ENCODE data around the gene CAMK2A. TPM values are rescaled to one million over a fixed set of nuclear protein-coding genes. Genes with fewer than 3 reads are reported as not detected.

Gene CAMK2A
- total RNA-seq, 1 donor from 2014 or later: 1.5 TPM

- Histone ChIP-seq H3K9me3 (no peaks in the 10 kb centered on the region), H3K36me3 (no peaks in the 10 kb centered on the region), H3K27me3 (no peaks in the 10 kb centered on the region), H3K27ac (no peak overlapping the region), H3K4me1 (no peaks in the 10 kb centered on the region), H3K4me3 (no peak overlapping the region)
- intact Hi-C loops (cut with DNase I): loop anchor here (5.0 kb wide), 1 partner anchor 50 kb away; the partner anchor contains the start of gene CDX1
- TF ChIP-seq CTCF (IDR thresholded peaks at IDR 0.05): no peak
- no peak for DNase-seq
- ATAC-seq: no peak
These were observed 72.5 kb downstream of the CAMK2A start for GRCh38 chr5:150217038-150217437.

- H3K27me3 ChIP-seq: no peaks in the 10 kb centered on the region
- no peaks in the 10 kb centered on the region for H3K9me3 ChIP-seq
- no peak for DNase-seq
- H3K36me3 ChIP-seq: no peaks in the 10 kb centered on the region
- H3K4me3 ChIP-seq: no peak overlapping the region
- intact Hi-C loops (cut with DNase I): loop anchor here (5.0 kb wide), 1 partner anchor 49 kb away; the partner anchor contains the start of gene CDX1
- H3K4me1 ChIP-seq: no peaks in the 10 kb centered on the region
- ATAC-seq: no peak
- no peak overlapping the region for H3K27ac ChIP-seq
- no peak for TF ChIP-seq CTCF (IDR thresholded peaks at IDR 0.05)
These were observed 73.3 kb downstream of the CAMK2A start for GRCh38 chr5:150215979-150216944.

- intact Hi-C loops (cut with DNase I): no loop called here
- H3K4me3 ChIP-seq: no peak overlapping the region
- no peak overlapping the region for H3K27ac ChIP-seq
- no peaks in the 10 kb centered on the region for H3K9me3 ChIP-seq
- DNase-seq (no peak), ATAC-seq (no peak)
- H3K4me1 ChIP-seq: peaks cover 3% of the 10 kb centered on the region
- H3K27me3 ChIP-seq: no peaks in the 10 kb centered on the region
- no peak for TF ChIP-seq CTCF (IDR thresholded peaks at IDR 0.05)
- H3K36me3 ChIP-seq: no peaks in the 10 kb centered on the region
These were observed 75.3 kb downstream of the CAMK2A start for GRCh38 chr5:150214289-150214688.

DNA sequence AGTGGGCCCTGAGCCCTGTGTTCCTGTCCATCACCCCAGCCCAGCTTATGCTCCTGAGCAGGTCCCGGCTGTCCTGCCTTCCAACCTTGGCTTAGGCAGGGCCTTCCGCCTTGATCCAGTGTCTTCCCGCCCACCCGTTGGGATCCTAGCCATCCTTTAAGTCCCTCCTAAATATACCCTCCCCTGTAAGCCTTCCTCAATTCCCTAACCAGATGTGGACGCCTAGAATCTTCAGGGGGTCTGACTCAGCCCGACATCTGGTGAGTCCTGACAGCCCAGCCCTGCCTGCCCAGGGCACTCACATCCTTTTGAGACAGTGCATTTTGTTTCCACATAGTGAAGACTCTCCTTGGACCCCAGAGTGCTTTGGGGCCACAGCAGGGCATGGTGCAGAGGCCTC, 76.0 kb downstream of the CAMK2A start:
- Histone ChIP-seq H3K9me3 (no peaks in the 10 kb centered on the region), H3K27ac (no peak overlapping the region), H3K4me1 (peaks cover 8% of the 10 kb centered on the region), H3K36me3 (no peaks in the 10 kb centered on the region), H3K27me3 (no peaks in the 10 kb centered on the region), H3K4me3 (no peak overlapping the region)
- DNase-seq: no peak
- intact Hi-C loops (cut with DNase I): no loop called here
- ATAC-seq: no peak
- no peak for TF ChIP-seq CTCF (IDR thresholded peaks at IDR 0.05)

- Histone ChIP-seq H3K27ac (no peak overlapping the region), H3K27me3 (no peaks in the 10 kb centered on the region), H3K9me3 (no peaks in the 10 kb centered on the region), H3K36me3 (no peaks in the 10 kb centered on the region), H3K4me3 (no peak overlapping the region), H3K4me1 (peaks cover 8% of the 10 kb centered on the region)
- no peak for TF ChIP-seq CTCF (IDR thresholded peaks at IDR 0.05)
- intact Hi-C loops (cut with DNase I): no loop called here
- ATAC-seq (peak; percentile 16), DNase-seq (no peak)
These were observed 78.2 kb downstream of the CAMK2A start for GRCh38 chr5:150211156-150212030.
